Loucy (cell line): ENCODE data around the gene GPR61.

Experiments
- H2AFZ ChIP-seq: fragments of 200-600 bp; sonication (generic); 2 replicates; pipeline ENCODE4 v1.6.0; 2016; ENCODE audit warnings: antibody characterized with exemption, mild to moderate bottlenecking, low read length, moderate library complexity
- H3F3A ChIP-seq: fragments of 200-600 bp; 2 replicates; pipeline ENCODE4 v1.6.0; 2016; ENCODE audit warnings: antibody characterized with exemption, low read depth, mild to moderate bottlenecking
- H3K27me3 ChIP-seq: fragments of 200-600 bp; sonication (generic); 2 replicates; pipeline ENCODE4 v1.6.1; 2014; ENCODE audit warnings: low read length, mild to moderate bottlenecking; ENCODE audit not compliant: insufficient read depth, poor library complexity, severe bottlenecking
- H3K36me3 ChIP-seq: fragments of 200-600 bp; sonication (generic); 2 replicates; pipeline ENCODE4 v1.6.1; 2016; ENCODE audit warnings: low read length; ENCODE audit not compliant: insufficient read depth
- H3K4me1 ChIP-seq: fragments of 200-600 bp; sonication (generic); 2 replicates; pipeline ENCODE4 v1.5.1; 2014; ENCODE audit warnings: low read length, mild to moderate bottlenecking; ENCODE audit not compliant: insufficient read depth, poor library complexity, severe bottlenecking
- H3K4me2 ChIP-seq: fragments of 200-600 bp; sonication (generic); 2 replicates; pipeline ENCODE4 v1.6.0; 2014; ENCODE audit warnings: antibody characterized with exemption, low read length, low read depth, mild to moderate bottlenecking; ENCODE audit not compliant: poor library complexity, severe bottlenecking
- H3K4me3 ChIP-seq: fragments of 200-600 bp; sonication (generic); 2 replicates; pipeline ENCODE4 v1.5.1; 2014; ENCODE audit warnings: low read length, mild to moderate bottlenecking, mixed read lengths; ENCODE audit not compliant: poor library complexity, severe bottlenecking
- H3K79me2 ChIP-seq: fragments of 200-600 bp; sonication (generic); 2 replicates; pipeline ENCODE4 v1.6.1; 2014; ENCODE audit warnings: low read length; ENCODE audit not compliant: insufficient read depth
- H3K9ac ChIP-seq: fragments of 200-600 bp; sonication (generic); 2 replicates; pipeline ENCODE4 v1.6.0; 2014; ENCODE audit warnings: mild to moderate bottlenecking, low read depth, low read length, moderate library complexity; ENCODE audit not compliant: poor library complexity, severe bottlenecking
- H3K9me2 ChIP-seq: fragments of 200-600 bp; sonication (generic); replicated peaks from 2 replicates; pipeline ENCODE4 v1.6.1; 2016; ENCODE audit warnings: low read depth, low read length, mixed read lengths
- H3K9me3 ChIP-seq: fragments of 200-600 bp; sonication (generic); 2 replicates; pipeline ENCODE4 v1.6.1; 2014; ENCODE audit warnings: mild to moderate bottlenecking, antibody characterized with exemption, low read length, low read depth; ENCODE audit not compliant: insufficient read depth
- H4K20me1 ChIP-seq: fragments of 200-600 bp; sonication (generic); 2 replicates; pipeline ENCODE4 v1.6.0; 2014; ENCODE audit warnings: antibody characterized with exemption, low read length, mild to moderate bottlenecking; ENCODE audit not compliant: insufficient read depth, poor library complexity, severe bottlenecking
- EZH2phosphoT487 ChIP-seq: fragments of 200-600 bp; IDR thresholded peaks from 2 replicates; pipeline ENCODE4 v1.6.1; 2018; ENCODE audit warnings: antibody characterized with exemption, mild to moderate bottlenecking, moderate library complexity, borderline replicate concordance
- TF ChIP-seq, protein P1 (sequence below): fragments of 200-600 bp; sonication (generic); conservative IDR thresholded peaks from 2 replicates; pipeline ENCODE4 v1.5.1; 2014; ENCODE audit warnings: mild to moderate bottlenecking, antibody characterized with exemption, low read length

GPR61 gene

DNA sequence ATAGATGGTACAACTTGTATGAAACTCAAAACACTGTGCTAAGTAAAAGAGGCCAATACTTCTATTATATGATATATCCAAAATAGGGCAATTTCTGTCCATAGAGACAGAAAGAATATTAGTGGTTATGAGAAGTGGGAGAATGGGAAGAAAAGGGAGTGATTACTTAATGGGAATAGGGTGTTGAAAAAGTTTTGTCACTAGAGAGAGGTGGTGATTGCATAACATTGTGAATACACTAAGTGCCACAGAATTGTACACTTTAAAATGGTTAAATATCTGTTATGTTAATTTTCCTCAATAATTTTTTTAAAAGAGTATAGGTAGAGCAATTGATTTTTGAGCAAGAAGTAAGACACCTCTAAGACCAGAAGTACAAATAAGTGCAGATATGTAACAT is 50.0 kb downstream of the GPR61 start:
- no peak overlapping the region for H3K9ac ChIP-seq
- no peak overlapping the region for H3K4me2 ChIP-seq
- no peaks in the 10 kb centered on the region for H3K27me3 ChIP-seq
- no peaks in the 10 kb centered on the region for H3K9me2 ChIP-seq
- H3K79me2 ChIP-seq: no peaks in the 10 kb centered on the region
- no peak overlapping the region for H2AFZ ChIP-seq
- peaks cover 96% of the 10 kb centered on the region for H3K36me3 ChIP-seq
- no peaks in the 10 kb centered on the region for H3K9me3 ChIP-seq
- no peaks in the 10 kb centered on the region for H4K20me1 ChIP-seq
- H3F3A ChIP-seq: no peaks in the 10 kb centered on the region
- H3K4me3 ChIP-seq: no peak overlapping the region
- no peaks in the 10 kb centered on the region for H3K4me1 ChIP-seq
- no peak for TF ChIP-seq EZH2phosphoT487
- TF ChIP-seq, protein P1, sequence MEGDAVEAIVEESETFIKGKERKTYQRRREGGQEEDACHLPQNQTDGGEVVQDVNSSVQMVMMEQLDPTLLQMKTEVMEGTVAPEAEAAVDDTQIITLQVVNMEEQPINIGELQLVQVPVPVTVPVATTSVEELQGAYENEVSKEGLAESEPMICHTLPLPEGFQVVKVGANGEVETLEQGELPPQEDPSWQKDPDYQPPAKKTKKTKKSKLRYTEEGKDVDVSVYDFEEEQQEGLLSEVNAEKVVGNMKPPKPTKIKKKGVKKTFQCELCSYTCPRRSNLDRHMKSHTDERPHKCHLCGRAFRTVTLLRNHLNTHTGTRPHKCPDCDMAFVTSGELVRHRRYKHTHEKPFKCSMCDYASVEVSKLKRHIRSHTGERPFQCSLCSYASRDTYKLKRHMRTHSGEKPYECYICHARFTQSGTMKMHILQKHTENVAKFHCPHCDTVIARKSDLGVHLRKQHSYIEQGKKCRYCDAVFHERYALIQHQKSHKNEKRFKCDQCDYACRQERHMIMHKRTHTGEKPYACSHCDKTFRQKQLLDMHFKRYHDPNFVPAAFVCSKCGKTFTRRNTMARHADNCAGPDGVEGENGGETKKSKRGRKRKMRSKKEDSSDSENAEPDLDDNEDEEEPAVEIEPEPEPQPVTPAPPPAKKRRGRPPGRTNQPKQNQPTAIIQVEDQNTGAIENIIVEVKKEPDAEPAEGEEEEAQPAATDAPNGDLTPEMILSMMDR: no peak

GRCh38 chr1:109592916-109593315 is 53.2 kb downstream of the GPR61 start:
- no peaks in the 10 kb centered on the region for H3K4me1 ChIP-seq
- no peaks in the 10 kb centered on the region for H3K79me2 ChIP-seq
- H3K4me2 ChIP-seq: no peak overlapping the region
- TF ChIP-seq, protein P1: no peak
- no peak for TF ChIP-seq EZH2phosphoT487
- no peak overlapping the region for H3K4me3 ChIP-seq
- no peaks in the 10 kb centered on the region for H3K9me3 ChIP-seq
- H3K36me3 ChIP-seq: peaks cover 76% of the 10 kb centered on the region
- H4K20me1 ChIP-seq: no peaks in the 10 kb centered on the region
- no peak overlapping the region for H2AFZ ChIP-seq
- no peak overlapping the region for H3K9ac ChIP-seq
- H3F3A ChIP-seq: no peaks in the 10 kb centered on the region
- no peaks in the 10 kb centered on the region for H3K27me3 ChIP-seq
- H3K9me2 ChIP-seq: no peaks in the 10 kb centered on the region

- Histone ChIP-seq H3K4me3 (no peak overlapping the region), H3K4me1 (no peaks in the 10 kb centered on the region), H3K4me2 (no peak overlapping the region), H4K20me1 (no peaks in the 10 kb centered on the region), H3F3A (no peaks in the 10 kb centered on the region), H3K27me3 (no peaks in the 10 kb centered on the region), H3K79me2 (no peaks in the 10 kb centered on the region), H2AFZ (no peak overlapping the region), H3K9me2 (no peaks in the 10 kb centered on the region), H3K9ac (no peak overlapping the region), H3K9me3 (no peaks in the 10 kb centered on the region), H3K36me3 (peaks cover 51% of the 10 kb centered on the region)
- TF ChIP-seq EZH2phosphoT487: no peak
- TF ChIP-seq, protein P1: no peak
Observed at GRCh38 chr1:109595531-109595930, 55.9 kb downstream of the GPR61 start.
